ENCODE results near the gene NUBPL. TPM values are rescaled to one million over a fixed set of nuclear protein-coding genes. Genes with fewer than 3 reads are reported as not detected.

NUBPL gene
- total RNA-seq, 4 donors from 2014 or later = 10.3 to 38.2 (median 13.4) TPM

DNA sequence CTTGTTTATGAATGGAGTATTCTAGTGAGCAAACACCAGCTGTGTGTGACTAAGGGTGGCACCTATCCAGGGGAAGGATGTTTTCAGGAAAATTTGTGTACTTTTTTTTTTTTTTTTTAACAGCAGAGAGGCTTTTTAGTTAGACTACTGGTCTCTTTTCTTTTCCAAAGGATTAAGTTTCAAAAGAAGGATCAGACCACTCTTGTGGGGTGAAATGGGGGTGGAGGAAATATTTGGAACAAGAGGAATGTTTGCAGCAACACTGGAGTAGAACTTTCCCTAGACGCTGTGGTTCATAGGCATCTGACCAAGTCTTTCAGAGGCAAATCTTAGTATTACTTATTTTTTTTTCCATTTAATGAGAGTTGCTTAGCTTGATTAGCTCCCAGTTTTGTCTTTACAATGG lies 21.1 kb downstream of the NUBPL start:
- DNase-seq (ENCODE audit: low spot score in 2 of 2) = peak in 1 of 2 donors; percentile 52
- peak overlapping the region in 2 of 4 donors; percentile 0 to 54 for H3K27ac ChIP-seq
- H3K27me3 ChIP-seq = no peaks in the 10 kb centered on the region
- 6 to 9% methylated on average over 1 of the region's 1 CpG for WGBS, 2 donors
- no peak overlapping the region for H3K4me3 ChIP-seq
- H3K36me3 ChIP-seq = no peaks in the 10 kb centered on the region
- H3K9me3 ChIP-seq = no peaks in the 10 kb centered on the region
- peaks cover 0 to 47% (median 6%) of the 10 kb centered on the region in 4 donors for H3K4me1 ChIP-seq
- TF ChIP-seq EP300 (IDR thresholded peaks at IDR 0.05) (peak in 1 of 2 donors; percentile 13), POLR2A (IDR thresholded peaks at IDR 0.05) (no peak)
- TF ChIP-seq, protein P1, sequence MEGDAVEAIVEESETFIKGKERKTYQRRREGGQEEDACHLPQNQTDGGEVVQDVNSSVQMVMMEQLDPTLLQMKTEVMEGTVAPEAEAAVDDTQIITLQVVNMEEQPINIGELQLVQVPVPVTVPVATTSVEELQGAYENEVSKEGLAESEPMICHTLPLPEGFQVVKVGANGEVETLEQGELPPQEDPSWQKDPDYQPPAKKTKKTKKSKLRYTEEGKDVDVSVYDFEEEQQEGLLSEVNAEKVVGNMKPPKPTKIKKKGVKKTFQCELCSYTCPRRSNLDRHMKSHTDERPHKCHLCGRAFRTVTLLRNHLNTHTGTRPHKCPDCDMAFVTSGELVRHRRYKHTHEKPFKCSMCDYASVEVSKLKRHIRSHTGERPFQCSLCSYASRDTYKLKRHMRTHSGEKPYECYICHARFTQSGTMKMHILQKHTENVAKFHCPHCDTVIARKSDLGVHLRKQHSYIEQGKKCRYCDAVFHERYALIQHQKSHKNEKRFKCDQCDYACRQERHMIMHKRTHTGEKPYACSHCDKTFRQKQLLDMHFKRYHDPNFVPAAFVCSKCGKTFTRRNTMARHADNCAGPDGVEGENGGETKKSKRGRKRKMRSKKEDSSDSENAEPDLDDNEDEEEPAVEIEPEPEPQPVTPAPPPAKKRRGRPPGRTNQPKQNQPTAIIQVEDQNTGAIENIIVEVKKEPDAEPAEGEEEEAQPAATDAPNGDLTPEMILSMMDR (IDR thresholded peaks at IDR 0.05) = no peak

DNA sequence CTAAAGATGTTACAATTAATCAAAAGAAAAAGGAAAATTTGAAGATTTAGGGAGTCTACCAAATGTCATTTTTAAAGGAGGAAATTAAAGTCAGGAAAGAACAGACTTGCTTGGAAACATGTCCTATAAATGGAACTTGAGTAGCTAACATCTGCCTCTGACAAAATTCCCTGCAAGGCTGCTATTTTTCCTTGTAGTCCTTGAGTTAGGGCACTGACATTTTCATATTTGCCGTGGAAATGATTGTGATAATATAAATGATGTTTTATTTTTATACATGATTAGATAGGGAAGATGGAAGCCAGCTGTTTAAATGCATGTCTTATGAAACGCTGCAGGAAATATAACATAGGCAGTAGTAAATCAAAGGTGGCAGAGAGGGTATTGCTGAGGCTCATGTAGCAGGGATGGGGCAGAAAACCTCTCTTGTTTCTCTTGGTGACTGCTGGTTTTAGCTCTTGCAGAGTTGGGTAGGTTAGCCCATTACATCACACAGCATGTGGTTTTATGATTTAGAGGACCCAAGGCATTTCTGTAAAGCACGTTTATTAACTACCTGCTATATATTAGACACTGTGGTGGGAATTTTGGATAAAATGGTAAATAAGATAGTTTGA lies 21.7 kb downstream of the NUBPL start:
- Histone ChIP-seq H3K27ac (peak overlapping the region in 2 of 4 donors; percentile 0 to 54), H3K4me1 (peaks cover 0 to 41% (median 6%) of the 10 kb centered on the region in 4 donors), H3K4me3 (no peak overlapping the region), H3K27me3 (no peaks in the 10 kb centered on the region), H3K9me3 (no peaks in the 10 kb centered on the region), H3K36me3 (no peaks in the 10 kb centered on the region)
- no peak for DNase-seq (ENCODE audit: low spot score in 2 of 2)
- WGBS, 2 donors = 45 to 56% methylated on average over 3 of the region's 3 CpGs
- TF ChIP-seq POLR2A (IDR thresholded peaks at IDR 0.05) = no peak
- TF ChIP-seq, protein P1 (IDR thresholded peaks at IDR 0.05) = no peak
- no peak for TF ChIP-seq EP300 (IDR thresholded peaks at IDR 0.05)

DNA sequence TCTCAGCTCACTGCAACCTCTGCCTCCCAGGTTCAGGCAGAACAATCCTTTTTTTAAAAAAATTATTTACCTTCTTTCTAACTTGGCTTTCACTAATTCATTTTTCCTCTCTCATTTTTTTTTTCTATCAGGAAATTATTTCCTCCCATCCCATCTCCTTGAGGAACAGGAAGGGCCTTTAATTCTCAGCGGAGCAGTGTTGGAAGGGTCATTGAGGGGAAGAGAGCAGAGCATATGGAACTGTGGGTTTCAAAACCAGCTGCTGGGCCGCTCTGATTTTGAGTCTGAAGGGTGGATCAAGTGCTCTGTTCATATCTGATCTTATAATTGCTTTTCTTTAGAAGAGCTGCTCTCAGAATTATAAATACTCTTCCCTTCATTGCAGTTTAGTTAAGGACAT lies 29.0 kb downstream of the NUBPL start:
- H3K27ac ChIP-seq = no peak overlapping the region
- H3K36me3 ChIP-seq = no peaks in the 10 kb centered on the region
- peaks cover 0 to 7% (median 0%) of the 10 kb centered on the region in 4 donors for H3K4me1 ChIP-seq
- TF ChIP-seq, protein P1 (IDR thresholded peaks at IDR 0.05) = no peak
- TF ChIP-seq EP300 (IDR thresholded peaks at IDR 0.05) (no peak), POLR2A (IDR thresholded peaks at IDR 0.05) (no peak)
- no peak overlapping the region for H3K4me3 ChIP-seq
- H3K9me3 ChIP-seq = no peaks in the 10 kb centered on the region
- no peaks in the 10 kb centered on the region for H3K27me3 ChIP-seq
- 42 to 58% methylated on average over 2 of the region's 2 CpGs for WGBS, 2 donors
- no peak for DNase-seq (ENCODE audit: low spot score in 2 of 2)

DNA sequence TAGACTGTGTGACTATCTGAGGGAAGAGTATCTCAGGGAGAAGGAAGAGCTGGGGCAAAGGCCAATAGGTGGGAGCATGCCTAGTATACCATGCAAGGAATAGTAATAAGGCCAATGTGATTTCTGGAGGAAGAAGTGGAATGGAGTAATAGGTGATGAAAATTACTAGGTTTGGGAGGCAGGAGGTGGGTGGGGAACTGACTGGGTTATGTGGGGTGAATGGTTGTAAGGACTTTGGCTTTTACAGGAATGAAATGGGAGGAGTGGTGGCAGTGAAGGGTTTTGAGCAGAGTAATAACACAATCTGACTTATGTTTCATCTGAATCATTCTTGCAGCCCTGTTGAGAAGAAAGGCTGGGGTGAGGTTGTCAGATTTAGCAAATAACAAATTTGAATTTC lies 30.9 kb downstream of the NUBPL start:
- Histone ChIP-seq H3K27me3 (no peaks in the 10 kb centered on the region), H3K36me3 (no peaks in the 10 kb centered on the region), H3K9me3 (no peaks in the 10 kb centered on the region), H3K4me1 (peaks cover 0 to 7% (median 0%) of the 10 kb centered on the region in 4 donors), H3K4me3 (no peak overlapping the region), H3K27ac (no peak overlapping the region)
- DNase-seq (ENCODE audit: low spot score in 2 of 2) = no peak
- TF ChIP-seq, protein P1 (IDR thresholded peaks at IDR 0.05) = no peak
- TF ChIP-seq EP300 (IDR thresholded peaks at IDR 0.05) (no peak), POLR2A (IDR thresholded peaks at IDR 0.05) (no peak)

DNA sequence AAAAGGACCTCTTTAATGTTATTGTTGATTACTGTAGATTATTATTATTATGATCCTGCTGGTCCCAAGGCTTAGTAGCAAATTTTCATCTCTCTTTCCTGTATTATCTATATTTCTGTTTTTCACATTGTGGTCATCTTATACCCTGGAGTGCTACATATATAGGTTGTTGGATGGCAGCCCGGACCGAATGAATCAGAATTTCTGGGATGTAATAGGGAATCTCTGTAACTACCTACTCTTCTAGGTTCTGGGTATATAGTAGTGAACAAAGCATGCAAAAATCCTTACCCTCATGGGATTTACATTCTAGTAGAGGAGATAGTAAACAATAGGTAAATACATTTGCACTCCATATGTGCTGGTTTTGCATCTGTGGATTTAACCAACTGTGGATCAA lies 31.4 kb downstream of the NUBPL start:
- Histone ChIP-seq H3K4me1 (peaks cover 0 to 7% (median 0%) of the 10 kb centered on the region in 4 donors), H3K27me3 (no peaks in the 10 kb centered on the region), H3K27ac (no peak overlapping the region), H3K9me3 (no peaks in the 10 kb centered on the region), H3K36me3 (no peaks in the 10 kb centered on the region), H3K4me3 (no peak overlapping the region)
- no peak for TF ChIP-seq POLR2A (IDR thresholded peaks at IDR 0.05)
- no peak for TF ChIP-seq EP300 (IDR thresholded peaks at IDR 0.05)
- TF ChIP-seq, protein P1 (IDR thresholded peaks at IDR 0.05) = no peak
- DNase-seq (ENCODE audit: low spot score in 2 of 2) = no peak
- WGBS, 2 donors = 81 to 87% methylated on average over 2 of the region's 2 CpGs
